H9 (cell line): Measurements from ENCODE around the gene CADM1. TPM values are rescaled to one million over a fixed set of nuclear protein-coding genes. Genes with fewer than 3 reads are reported as not detected.

ENCODE experiments used
- DNase-seq: peaks from one replicate; pipeline ENCODE4 v3.0.0-alpha.2; 2017
- H2AFZ ChIP-seq: one replicate; pipeline ENCODE4 v1.6.1; 2013; ENCODE audit warnings: mild to moderate bottlenecking, low read length, control low read depth, moderate library complexity
- H2AK5ac ChIP-seq: 2 replicates; pipeline ENCODE4 v1.6.1; 2013; ENCODE audit warnings: low read length, control low read depth, mixed read lengths; ENCODE audit not compliant: insufficient read length
- H2BK120ac ChIP-seq: one replicate; pipeline ENCODE4 v1.6.1; 2013; ENCODE audit warnings: low read depth, mild to moderate bottlenecking, low read length, control low read depth, inconsistent platforms; ENCODE audit not compliant: poor library complexity, severe bottlenecking
- H2BK12ac ChIP-seq: 2 replicates; pipeline ENCODE4 v1.6.1; 2013; ENCODE audit warnings: low read length, control low read depth, mixed read lengths, low read depth; ENCODE audit not compliant: insufficient read length
- H2BK15ac ChIP-seq: 2 replicates; pipeline ENCODE4 v1.6.1; 2013; ENCODE audit warnings: low read depth, low read length, control low read depth
- H2BK20ac ChIP-seq: one replicate; pipeline ENCODE4 v1.6.1; 2013; ENCODE audit warnings: low read depth, mild to moderate bottlenecking, low read length, control low read depth, inconsistent platforms; ENCODE audit not compliant: poor library complexity, severe bottlenecking
- H2BK5ac ChIP-seq: 2 replicates; pipeline ENCODE4 v1.6.1; 2013; ENCODE audit warnings: low read length, control low read depth, mixed read lengths; ENCODE audit not compliant: insufficient read length
- H3K14ac ChIP-seq: 2 replicates; pipeline ENCODE4 v1.6.1; 2013; ENCODE audit warnings: low read length, control low read depth; ENCODE audit not compliant: insufficient read depth
- H3K18ac ChIP-seq: 2 replicates; pipeline ENCODE4 v1.6.1; 2013; ENCODE audit warnings: low read depth, mild to moderate bottlenecking, mixed read lengths, low read length, control low read depth; ENCODE audit not compliant: insufficient read length
- H3K23ac ChIP-seq: 2 replicates; pipeline ENCODE4 v1.6.1; 2013; ENCODE audit warnings: low read length, control low read depth, mixed read lengths, low read depth; ENCODE audit not compliant: insufficient read length
- H3K23me2 ChIP-seq: 2 replicates; pipeline ENCODE4 v1.6.1; 2013; ENCODE audit warnings: low read depth, mild to moderate bottlenecking, mixed read lengths, low read length, control low read depth; ENCODE audit not compliant: insufficient read length, poor library complexity, severe bottlenecking
- H3K27ac ChIP-seq: 2 replicates; pipeline ENCODE4 v1.5.1; 2013; ENCODE audit warnings: low read length, control low read depth, mixed read lengths, low read depth; ENCODE audit not compliant: insufficient read length
- H3K27me3 ChIP-seq: 2 replicates; pipeline ENCODE4 v1.6.1; 2013; ENCODE audit warnings: low read length, control low read depth, inconsistent platforms; ENCODE audit not compliant: insufficient read depth
- H3K4ac ChIP-seq: 2 replicates; pipeline ENCODE4 v1.6.1; 2013; ENCODE audit warnings: low read depth, mild to moderate bottlenecking, control low read depth, inconsistent platforms, low read length, moderate library complexity
- H3K4me1 ChIP-seq: 2 replicates; pipeline ENCODE4 v1.6.1; 2013; ENCODE audit warnings: low read length, control low read depth, inconsistent platforms; ENCODE audit not compliant: insufficient read depth
- H3K4me2 ChIP-seq: 2 replicates; pipeline ENCODE4 v1.6.1; 2013; ENCODE audit warnings: low read length, control low read depth, mixed read lengths; ENCODE audit not compliant: insufficient read length, insufficient read depth
- H3K56ac ChIP-seq: 2 replicates; pipeline ENCODE4 v1.6.1; 2013; ENCODE audit warnings: low read depth, mild to moderate bottlenecking, mixed read lengths, low read length, control low read depth; ENCODE audit not compliant: insufficient read length
- H3K79me1 ChIP-seq: 2 replicates; pipeline ENCODE4 v1.6.1; 2013; ENCODE audit warnings: low read depth, mild to moderate bottlenecking, moderate library complexity, low read length, control low read depth, inconsistent platforms; ENCODE audit not compliant: insufficient read depth, poor library complexity, severe bottlenecking
- H3K79me2 ChIP-seq: 2 replicates; pipeline ENCODE4 v1.6.1; 2013; ENCODE audit warnings: low read length, control low read depth, inconsistent platforms; ENCODE audit not compliant: insufficient read depth
- H3K9ac ChIP-seq: 2 replicates; pipeline ENCODE4 v1.6.1; 2013; ENCODE audit warnings: low read length, control low read depth, mixed read lengths; ENCODE audit not compliant: insufficient read length; ENCODE audit errors: extremely low read depth
- H3K9me3 ChIP-seq: one replicate; pipeline ENCODE4 v1.6.1; 2013; ENCODE audit warnings: low read depth, low read length, inconsistent platforms; ENCODE audit not compliant: control insufficient read depth
- H3T11ph ChIP-seq: one replicate; pipeline ENCODE4 v1.6.1; 2013; ENCODE audit warnings: mild to moderate bottlenecking, low read length, control low read depth, inconsistent platforms
- H4K20me1 ChIP-seq: one replicate; pipeline ENCODE4 v1.6.1; 2013; ENCODE audit not compliant: control insufficient read depth, insufficient read length, insufficient read depth
- H4K5ac ChIP-seq: 2 replicates; pipeline ENCODE4 v1.6.1; 2013; ENCODE audit warnings: low read depth, mild to moderate bottlenecking, mixed read lengths, low read length, control low read depth; ENCODE audit not compliant: insufficient read length
- H4K8ac ChIP-seq: replicated peaks from 2 replicates; pipeline ENCODE4 v1.6.1; 2013; ENCODE audit warnings: low read length, control low read depth, mixed read lengths, low read depth; ENCODE audit not compliant: insufficient read length
- H4K91ac ChIP-seq: 2 replicates; pipeline ENCODE4 v1.6.1; 2013; ENCODE audit warnings: low read depth, mild to moderate bottlenecking, moderate library complexity, mixed read lengths, low read length, control low read depth; ENCODE audit not compliant: insufficient read length
- H3K27ac Mint-ChIP-seq, 3 experiments: 2 replicates in 2 of 3; 3 replicates in 1 of 3; pipeline ENCODE4 v1.8.0; 2020 to 2021; ENCODE audit warnings: mixed read lengths in 3 of 3, mild to moderate bottlenecking in 1 of 3, moderate library complexity in 1 of 3
- H3K27me3 Mint-ChIP-seq: 2 replicates; pipeline ENCODE4 v1.8.0; 2021; ENCODE audit warnings: low read depth, mild to moderate bottlenecking, moderate library complexity, mixed read lengths
- H3K36me3 Mint-ChIP-seq, 3 experiments: 2 replicates in 2 of 3; 3 replicates in 1 of 3; pipeline ENCODE4 v1.8.0; 2020 to 2021; ENCODE audit warnings: low read depth in 3 of 3, mixed read lengths in 3 of 3; ENCODE audit not compliant: insufficient read depth in 1 of 3
- H3K4me1 Mint-ChIP-seq, 2 experiments: 2 replicates each; pipeline ENCODE4 v1.8.0; 2020; ENCODE audit warnings: mixed read lengths in 2 of 2
- H3K4me3 Mint-ChIP-seq, 2 experiments: 2 replicates in 1 of 2; 3 replicates in 1 of 2; pipeline ENCODE4 v1.8.0; 2020 to 2021; ENCODE audit warnings: mild to moderate bottlenecking in 2 of 2, mixed read lengths in 2 of 2, moderate library complexity in 1 of 2
- H3K9me3 Mint-ChIP-seq, 2 experiments: 2 replicates in 1 of 2; 3 replicates in 1 of 2; pipeline ENCODE4 v1.8.0; 2020; ENCODE audit warnings: mild to moderate bottlenecking in 2 of 2, mixed read lengths in 2 of 2, moderate library complexity in 1 of 2
- WGBS: extraction: QIAGEN DNeasy Blood & Tissue Kit; methylation state at CpG from one replicate; pipeline ENCODE4 v1.1.7; 2013; ENCODE audit warnings: missing lambda C conversion rate, low lambda C conversion rate, mixed read lengths; ENCODE audit not compliant: insufficient read length; ENCODE audit errors: extremely low coverage; 5-methylcytosine and 5-hydroxymethylcytosine counted together
- total RNA-seq: library from RNA; stranded (reverse); gene quantifications from 2 replicates; pipeline ENCODE4 v1.2.1, GENCODE V29; 2021
- TF ChIP-seq, protein P1 (sequence below): fragments of 200-600 bp; sonication (generic); conservative IDR thresholded peaks from 3 replicates; pipeline ENCODE4 v1.8.0; 2021; ENCODE audit warnings: antibody characterized with exemption, mild to moderate bottlenecking

Gene CADM1
- total RNA-seq, 1 experiment from 2014 or later: 11.9 TPM

DNA sequence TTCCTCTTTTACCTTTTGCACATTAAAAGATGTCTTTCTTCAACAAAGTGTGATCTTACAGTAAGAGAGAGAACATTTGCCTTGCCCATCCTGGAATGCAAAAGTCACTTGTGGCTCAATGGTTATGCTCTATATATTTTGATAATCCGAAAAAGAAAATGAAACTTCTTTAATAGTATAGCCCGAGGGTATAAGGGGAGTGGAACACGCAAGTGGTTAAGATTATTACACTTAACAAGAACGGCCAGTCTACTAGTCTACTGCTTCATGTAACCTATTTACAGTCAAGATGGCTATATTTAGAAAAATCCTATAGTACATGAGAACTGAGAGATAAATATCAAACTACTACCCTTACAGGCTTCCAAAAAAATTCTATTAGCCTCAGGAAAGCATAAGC lies 86.1 kb downstream of the CADM1 start:
- Histone ChIP-seq H4K91ac (no peak overlapping the region), H3K4me2 (no peak overlapping the region), H3K14ac (no peak overlapping the region), H3K9ac (no peak overlapping the region), H3K9me3 (no peaks in the 10 kb centered on the region), H3K79me1 (no peaks in the 10 kb centered on the region), H3T11ph (no peak overlapping the region), H3K27ac (no peak overlapping the region), H2BK20ac (no peak overlapping the region), H2AFZ (no peak overlapping the region), H3K4ac (no peak overlapping the region), H3K79me2 (no peaks in the 10 kb centered on the region), H2BK120ac (no peak overlapping the region), H2AK5ac (no peak overlapping the region), H3K27me3 (no peaks in the 10 kb centered on the region), H4K8ac (no peak overlapping the region), H2BK15ac (no peak overlapping the region), H3K4me1 (no peaks in the 10 kb centered on the region), H3K56ac (no peak overlapping the region), H2BK12ac (no peak overlapping the region), H2BK5ac (no peak overlapping the region), H4K5ac (no peak overlapping the region), H3K23ac (no peak overlapping the region), H3K23me2 (no peaks in the 10 kb centered on the region), H3K18ac (no peak overlapping the region), H4K20me1 (no peaks in the 10 kb centered on the region)
- no peak overlapping the region for H3K4me3 Mint-ChIP-seq
- no peaks in the 10 kb centered on the region for H3K27me3 Mint-ChIP-seq
- no peaks in the 10 kb centered on the region for H3K36me3 Mint-ChIP-seq
- no peaks in the 10 kb centered on the region for H3K9me3 Mint-ChIP-seq
- no peak overlapping the region for H3K27ac Mint-ChIP-seq
- TF ChIP-seq, protein P1, sequence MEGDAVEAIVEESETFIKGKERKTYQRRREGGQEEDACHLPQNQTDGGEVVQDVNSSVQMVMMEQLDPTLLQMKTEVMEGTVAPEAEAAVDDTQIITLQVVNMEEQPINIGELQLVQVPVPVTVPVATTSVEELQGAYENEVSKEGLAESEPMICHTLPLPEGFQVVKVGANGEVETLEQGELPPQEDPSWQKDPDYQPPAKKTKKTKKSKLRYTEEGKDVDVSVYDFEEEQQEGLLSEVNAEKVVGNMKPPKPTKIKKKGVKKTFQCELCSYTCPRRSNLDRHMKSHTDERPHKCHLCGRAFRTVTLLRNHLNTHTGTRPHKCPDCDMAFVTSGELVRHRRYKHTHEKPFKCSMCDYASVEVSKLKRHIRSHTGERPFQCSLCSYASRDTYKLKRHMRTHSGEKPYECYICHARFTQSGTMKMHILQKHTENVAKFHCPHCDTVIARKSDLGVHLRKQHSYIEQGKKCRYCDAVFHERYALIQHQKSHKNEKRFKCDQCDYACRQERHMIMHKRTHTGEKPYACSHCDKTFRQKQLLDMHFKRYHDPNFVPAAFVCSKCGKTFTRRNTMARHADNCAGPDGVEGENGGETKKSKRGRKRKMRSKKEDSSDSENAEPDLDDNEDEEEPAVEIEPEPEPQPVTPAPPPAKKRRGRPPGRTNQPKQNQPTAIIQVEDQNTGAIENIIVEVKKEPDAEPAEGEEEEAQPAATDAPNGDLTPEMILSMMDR: no peak
- H3K4me1 Mint-ChIP-seq: peaks cover 21 to 31% of the 10 kb centered on the region in 2 experiments
- DNase-seq: no peak
- no CpG with 5 or more reads among the region's 4 CpGs for WGBS
